Superior temporal gyrus (tissue), 1 donor: Measurements from ENCODE around the gene RAB11A.

Experiments used
- DNase-seq: peaks from one replicate; pipeline ENCODE4 v3.0.0-alpha.2; 2016; ENCODE audit errors: extremely low spot score

RAB11A gene

GRCh38 chr15:65869126-65869953 is at the start of gene RAB11A:
TSS of gene RAB11A (plus strand) at chr15:65869491. CDS start at chr15:65869586, 95 bp downstream.
- peak; percentile 99 for DNase-seq

DNA sequence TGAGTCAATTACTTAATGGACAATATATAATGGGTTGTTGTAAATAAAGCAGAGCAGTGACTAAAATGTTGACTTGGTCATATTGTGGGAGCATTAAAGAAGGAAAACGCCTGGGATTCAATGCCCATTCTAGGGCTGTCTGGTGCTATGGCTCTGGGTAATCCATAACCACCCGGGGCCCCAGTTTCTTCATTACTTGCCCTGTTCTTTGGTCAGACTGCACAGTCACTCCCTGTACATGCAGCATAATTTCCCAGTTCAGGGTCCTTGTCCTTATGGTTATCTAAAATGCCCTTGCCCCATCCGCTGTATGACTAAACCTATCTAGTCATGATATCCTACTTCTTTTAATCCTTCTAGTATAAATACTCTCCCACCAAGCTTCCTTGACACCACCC is 49.7 kb upstream of the RAB11A start:
- DNase-seq, result no peak

- no peak for DNase-seq
Observed at GRCh38 chr15:65821070-65821469, 48.2 kb upstream of the RAB11A start.

DNA sequence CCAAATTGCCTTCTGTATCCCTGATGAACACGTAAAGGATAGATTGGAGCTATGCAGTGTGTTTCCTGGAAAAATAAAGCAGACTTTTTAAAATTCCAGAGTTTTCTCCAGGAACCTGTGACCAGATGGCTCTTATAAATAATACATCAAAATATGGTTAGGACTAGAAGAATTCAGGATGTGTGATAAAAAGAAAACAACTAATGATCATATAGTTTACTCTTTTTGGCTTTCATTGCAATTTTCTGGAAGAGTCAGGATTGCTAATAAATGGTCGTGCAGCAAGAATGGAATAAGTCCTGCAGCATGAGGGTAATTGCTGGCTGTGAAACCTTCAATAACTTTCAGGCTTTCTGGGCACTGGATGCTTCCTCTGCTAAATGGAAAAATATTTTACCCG is 47.0 kb upstream of the RAB11A start:
- no peak for DNase-seq

- peak; percentile 79 for DNase-seq
Observed at GRCh38 chr15:65824031-65824743, 45.1 kb upstream of the RAB11A start.

GRCh38 chr15:65824941-65825544 is 44.2 kb upstream of the RAB11A start:
- no peak for DNase-seq

- no peak for DNase-seq
Observed at GRCh38 chr15:65827065-65827464, 42.2 kb upstream of the RAB11A start.

DNA sequence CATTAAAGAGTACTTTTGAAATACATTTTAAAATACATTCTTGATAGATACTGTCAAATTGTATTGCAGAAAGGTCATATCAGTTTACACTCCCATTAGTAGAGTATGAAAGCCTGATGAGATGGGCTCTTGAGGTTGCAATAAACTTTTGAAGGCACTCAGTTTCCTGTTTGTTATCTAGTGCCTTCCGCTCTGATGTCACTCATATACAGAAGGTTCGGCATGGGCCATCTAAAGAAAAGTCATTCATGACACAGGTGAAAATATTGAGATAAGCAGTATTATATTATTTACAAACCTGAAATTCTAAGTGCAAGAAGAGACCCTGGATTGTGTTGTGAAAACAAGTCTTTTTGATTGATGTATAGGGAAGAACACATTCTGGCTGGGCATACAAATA is 40.7 kb upstream of the RAB11A start:
- DNase-seq, result no peak

GRCh38 chr15:65829130-65829764 is 40.0 kb upstream of the RAB11A start:
- DNase-seq, result peak; percentile 60

GRCh38 chr15:65832549-65833364 is 36.5 kb upstream of the RAB11A start:
- peak; percentile 47 for DNase-seq

GRCh38 chr15:65833501-65834205 is 35.6 kb upstream of the RAB11A start:
- no peak for DNase-seq

- DNase-seq, result no peak
Observed at GRCh38 chr15:65834603-65835282, 34.5 kb upstream of the RAB11A start.

DNA sequence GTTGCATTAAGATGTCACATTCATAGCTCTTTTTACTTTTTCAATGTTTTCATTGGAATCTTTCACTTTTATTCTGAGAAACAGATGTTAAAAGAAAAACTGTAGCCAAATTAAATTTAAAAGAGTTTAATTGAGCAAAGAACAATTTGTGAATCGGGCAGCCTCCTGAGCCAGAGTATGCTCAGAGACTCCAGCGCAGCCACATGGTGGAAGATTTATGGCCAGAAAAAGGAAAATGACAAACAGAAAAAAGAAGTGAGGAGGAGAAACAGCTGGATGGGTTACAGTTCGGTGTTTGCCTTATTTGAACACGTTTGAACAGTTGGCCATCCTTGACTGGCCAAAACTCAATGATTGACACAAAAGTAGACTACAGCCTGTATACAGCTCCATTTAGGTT is 33.8 kb upstream of the RAB11A start:
- no peak for DNase-seq

GRCh38 chr15:65836665-65837064 is 32.6 kb upstream of the RAB11A start:
- DNase-seq, result no peak

- no peak for DNase-seq
Observed at GRCh38 chr15:65837301-65838294, 31.7 kb upstream of the RAB11A start.

DNA sequence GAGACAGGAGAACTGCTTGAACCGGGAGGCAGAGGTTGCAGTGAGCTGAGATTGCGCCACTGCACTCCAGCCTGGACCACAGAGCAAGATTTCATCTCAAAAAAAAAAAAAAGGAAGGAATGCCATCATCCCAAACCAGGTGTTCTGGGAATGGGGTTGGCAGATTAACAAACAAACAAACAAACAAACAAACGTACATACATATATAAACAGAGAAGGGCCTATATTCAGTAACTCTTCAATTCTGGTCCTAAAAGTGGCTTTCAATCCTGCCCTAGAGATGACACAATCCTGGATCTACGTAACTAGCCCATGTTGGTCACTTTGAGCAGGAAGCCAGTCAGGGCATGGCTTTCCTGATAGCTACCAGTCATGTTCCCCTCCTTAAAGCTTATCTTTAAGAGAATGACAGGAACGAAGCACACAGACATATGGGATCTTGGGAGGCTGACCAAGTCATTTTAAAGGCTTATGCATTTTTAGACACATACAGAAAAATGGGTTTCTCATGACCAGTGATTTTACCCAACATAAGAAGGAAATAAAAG is 29.9 kb upstream of the RAB11A start:
- no peak for DNase-seq

- no peak for DNase-seq
Observed at GRCh38 chr15:65839985-65840384, 29.3 kb upstream of the RAB11A start.

DNA sequence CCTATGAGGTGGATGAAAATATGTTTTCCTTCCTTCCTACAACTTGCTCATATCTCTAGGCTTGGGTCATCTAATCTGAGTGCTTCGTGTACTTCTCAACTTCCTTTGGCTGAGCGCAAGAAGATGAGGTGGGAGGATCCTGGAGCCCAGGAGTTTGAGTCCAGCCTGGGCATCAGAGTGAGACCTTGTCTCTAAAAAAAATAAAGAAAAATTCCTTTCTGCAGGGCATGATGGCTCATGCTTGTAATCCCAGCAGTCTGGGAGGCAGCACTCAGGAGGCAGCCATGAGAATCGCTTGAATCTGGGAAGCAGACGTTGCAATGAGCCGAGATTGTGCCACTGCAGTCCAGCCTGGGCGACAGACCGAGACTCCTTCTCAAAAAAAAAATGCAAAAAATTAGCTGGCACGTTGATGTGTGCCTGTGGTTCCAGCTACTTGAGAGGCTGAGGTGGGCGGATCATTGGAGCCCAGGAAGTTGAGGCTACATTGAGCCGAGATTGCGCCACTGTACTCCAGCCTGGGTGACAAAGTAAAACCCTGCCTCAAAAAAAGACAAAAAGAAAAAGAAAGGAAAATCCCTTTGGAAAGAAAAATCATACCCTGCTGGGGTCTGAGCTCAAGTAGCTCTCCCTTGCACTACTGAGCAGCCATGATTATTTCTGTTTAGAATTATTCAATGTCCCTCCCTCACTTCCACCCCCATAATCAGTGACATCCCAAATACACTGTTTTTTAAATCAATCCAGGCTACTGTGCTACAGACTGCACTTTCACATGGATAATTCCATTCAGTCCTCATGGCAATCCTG is 28.0 kb upstream of the RAB11A start:
- no peak for DNase-seq
